HCT116 (cell line): ENCODE results near the gene KRT7.

Experiments used
- EGR1 ChIP-seq: IDR thresholded peaks from 2 replicates; pipeline ENCODE4 v1.6.1; 2012; ENCODE audit warnings: low read depth
- EZH2 ChIP-seq: fragments of 200-600 bp; sonication (generic); IDR thresholded peaks from 2 replicates; pipeline ENCODE4 v1.6.1; 2017; ENCODE audit warnings: antibody characterized with exemption, mixed run types
- FOSL1 ChIP-seq: IDR thresholded peaks from 2 replicates; pipeline ENCODE4 v1.6.1; 2012; ENCODE audit warnings: low read depth
- JUND ChIP-seq: IDR thresholded peaks from 2 replicates; pipeline ENCODE4 v1.6.1; 2012
- MAX ChIP-seq: IDR thresholded peaks from 2 replicates; pipeline ENCODE4 v1.6.1; 2012
- POLR2A ChIP-seq: IDR thresholded peaks from 2 replicates; pipeline ENCODE4 v1.7.0; 2011; ENCODE audit warnings: borderline replicate concordance; ENCODE audit not compliant: insufficient read depth, insufficient read length; ENCODE audit errors: extremely low read depth
- POLR2AphosphoS5 ChIP-seq: IDR thresholded peaks from 2 replicates; pipeline ENCODE4 v1.6.1; 2011; ENCODE audit warnings: mild to moderate bottlenecking, low read depth, low read length, moderate library complexity
- RAD21 ChIP-seq: IDR thresholded peaks from 2 replicates; pipeline ENCODE4 v1.6.1; 2012; ENCODE audit warnings: low read depth, mild to moderate bottlenecking
- REST ChIP-seq: IDR thresholded peaks from 2 replicates; pipeline ENCODE4 v1.6.1; 2012; ENCODE audit warnings: low read depth
- TCF7L2 ChIP-seq: IDR thresholded peaks from 2 replicates; pipeline ENCODE4 v1.7.0; 2011; ENCODE audit warnings: borderline replicate concordance, inconsistent platforms; ENCODE audit not compliant: insufficient read depth, insufficient read length; ENCODE audit errors: extremely low read depth
- YY1 ChIP-seq: IDR thresholded peaks from 2 replicates; pipeline ENCODE4 v1.6.1; 2011; ENCODE audit warnings: low read length, low read depth, moderate library complexity, mild to moderate bottlenecking; ENCODE audit not compliant: insufficient replicate concordance; ENCODE audit errors: extremely low read depth
- ZNF274 ChIP-seq: fragments of 200-500 bp; sonication (Bioruptor generic); IDR thresholded peaks from 2 replicates; pipeline ENCODE4 v1.6.1; 2014; ENCODE audit warnings: mild to moderate bottlenecking, low read depth, low read length, inconsistent platforms
- TF ChIP-seq, protein P1 (sequence below), 3 experiments: fragments of 200-600 bp in 1 of 3; sonication (generic) in 1 of 3; IDR thresholded peaks in 2 of 3; conservative IDR thresholded peaks in 1 of 3; 2 replicates each; pipeline ENCODE4 v1.5.1; 2012 to 2017; ENCODE audit warnings: low read depth in 2 of 3, low read length in 2 of 3, antibody characterized with exemption in 1 of 3, borderline replicate concordance in 1 of 3, control low read depth in 1 of 3, mild to moderate bottlenecking in 1 of 3, mixed read lengths in 1 of 3, mixed run types in 1 of 3, moderate library complexity in 1 of 3; ENCODE audit not compliant: insufficient read depth in 1 of 3
- TF ChIP-seq, protein P2 (sequence below): IDR thresholded peaks from 2 replicates; pipeline ENCODE4 v1.6.1; 2012

GRCh38 chr12:52275686-52276085 is 42.6 kb downstream of the KRT7 start:
- TF ChIP-seq, protein P1, sequence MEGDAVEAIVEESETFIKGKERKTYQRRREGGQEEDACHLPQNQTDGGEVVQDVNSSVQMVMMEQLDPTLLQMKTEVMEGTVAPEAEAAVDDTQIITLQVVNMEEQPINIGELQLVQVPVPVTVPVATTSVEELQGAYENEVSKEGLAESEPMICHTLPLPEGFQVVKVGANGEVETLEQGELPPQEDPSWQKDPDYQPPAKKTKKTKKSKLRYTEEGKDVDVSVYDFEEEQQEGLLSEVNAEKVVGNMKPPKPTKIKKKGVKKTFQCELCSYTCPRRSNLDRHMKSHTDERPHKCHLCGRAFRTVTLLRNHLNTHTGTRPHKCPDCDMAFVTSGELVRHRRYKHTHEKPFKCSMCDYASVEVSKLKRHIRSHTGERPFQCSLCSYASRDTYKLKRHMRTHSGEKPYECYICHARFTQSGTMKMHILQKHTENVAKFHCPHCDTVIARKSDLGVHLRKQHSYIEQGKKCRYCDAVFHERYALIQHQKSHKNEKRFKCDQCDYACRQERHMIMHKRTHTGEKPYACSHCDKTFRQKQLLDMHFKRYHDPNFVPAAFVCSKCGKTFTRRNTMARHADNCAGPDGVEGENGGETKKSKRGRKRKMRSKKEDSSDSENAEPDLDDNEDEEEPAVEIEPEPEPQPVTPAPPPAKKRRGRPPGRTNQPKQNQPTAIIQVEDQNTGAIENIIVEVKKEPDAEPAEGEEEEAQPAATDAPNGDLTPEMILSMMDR (IDR thresholded peaks at IDR 0.05 in 2 of 3, conservative IDR thresholded peaks at IDR 0.05 in 1 of 3; ENCODE audit: borderline replicate concordance in 1 of 3, insufficient read depth in 1 of 3, low read depth in 2 of 3, low read length in 2 of 3) = no peak
- TF ChIP-seq POLR2A (no peak), YY1 (no peak), EGR1 (no peak), FOSL1 (no peak), EZH2 (no peak), RAD21 (no peak), ZNF274 (no peak), MAX (no peak), POLR2AphosphoS5 (no peak), TCF7L2 (no peak), JUND (no peak), REST (no peak)
- TF ChIP-seq, protein P2, sequence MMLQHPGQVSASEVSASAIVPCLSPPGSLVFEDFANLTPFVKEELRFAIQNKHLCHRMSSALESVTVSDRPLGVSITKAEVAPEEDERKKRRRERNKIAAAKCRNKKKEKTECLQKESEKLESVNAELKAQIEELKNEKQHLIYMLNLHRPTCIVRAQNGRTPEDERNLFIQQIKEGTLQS = no peak
